HepG2 (cell line): Measurements from ENCODE around the gene KIF6. TPM values are rescaled to one million over a fixed set of nuclear protein-coding genes. Genes with fewer than 3 reads are reported as not detected.

Experiments used
- BCL6 ChIP-seq: IDR thresholded peaks from 2 replicates; pipeline ENCODE4 v1.6.1; 2016; ENCODE audit warnings: missing genetic modification reagents, missing compliant biosample characterization
- BRCA1 ChIP-seq: sonication (generic); formaldehyde crosslinking; IDR thresholded peaks from 2 replicates; pipeline ENCODE4 v1.4.0; 2020; ENCODE audit warnings: missing genetic modification reagents
- CBX1 ChIP-seq: IDR thresholded peaks from one replicate; pipeline ENCODE4 v1.6.1; 2016; ENCODE audit warnings: antibody characterized with exemption, low read depth
- GABPB1 ChIP-seq: IDR thresholded peaks from 2 replicates; pipeline ENCODE4 v1.6.1; 2016; ENCODE audit warnings: mild to moderate bottlenecking, missing genetic modification reagents, moderate library complexity, missing compliant biosample characterization
- MIER3 ChIP-seq: IDR thresholded peaks from 2 replicates; pipeline ENCODE4 v1.6.1; 2016; ENCODE audit warnings: missing compliant biosample characterization, borderline replicate concordance
- MIXL1 ChIP-seq: IDR thresholded peaks from 2 replicates; pipeline ENCODE4 v1.6.1; 2016
- MTF2 ChIP-seq: sonication (generic); formaldehyde crosslinking; IDR thresholded peaks from 2 replicates; pipeline ENCODE4 v1.5.0; 2020; ENCODE audit warnings: missing genetic modification reagents, borderline replicate concordance
- PITX1 ChIP-seq: sonication (generic); formaldehyde crosslinking; IDR thresholded peaks from 2 replicates; pipeline ENCODE4 v1.5.1; 2020; ENCODE audit warnings: mild to moderate bottlenecking, missing genetic modification reagents
- RFX5 ChIP-seq: IDR thresholded peaks from 2 replicates; pipeline ENCODE4 v1.6.1; 2011; ENCODE audit warnings: low read depth, low read length, improper control_type of control experiment
- SOX13 ChIP-seq, 3 experiments: fragments of 450-650 bp in 1 of 3; sonication (generic) in 1 of 3; formaldehyde crosslinking in 1 of 3; IDR thresholded peaks in 2 of 3; conservative IDR thresholded peaks in 1 of 3; 2 replicates each; pipeline versions ENCODE4 v1.5.0 to v1.6.1; 2016 to 2020; ENCODE audit warnings: antibody characterized with exemption in 1 of 3, mild to moderate bottlenecking in 1 of 3, missing compliant biosample characterization in 1 of 3, missing genetic modification reagents in 1 of 3, moderate library complexity in 1 of 3
- SP4 ChIP-seq: sonication (generic); formaldehyde crosslinking; IDR thresholded peaks from 2 replicates; pipeline ENCODE4 v1.8.1; 2023; ENCODE audit warnings: mild to moderate bottlenecking, missing genetic modification reagents
- STAG1 ChIP-seq: sonication (generic); formaldehyde crosslinking; IDR thresholded peaks from 2 replicates; pipeline ENCODE4 v1.4.0; 2020; ENCODE audit warnings: missing genetic modification reagents
- TGIF2 ChIP-seq: IDR thresholded peaks from 2 replicates; pipeline ENCODE4 v1.6.1; 2016; ENCODE audit warnings: control low read depth, missing compliant biosample characterization
- ZMAT3 ChIP-seq: sonication (generic); formaldehyde crosslinking; conservative IDR thresholded peaks from 2 replicates; pipeline ENCODE4 v1.7.0; 2021; ENCODE audit warnings: missing genetic modification reagents
- ZNF205 ChIP-seq: IDR thresholded peaks from 2 replicates; pipeline ENCODE4 v1.6.1; 2018; ENCODE audit warnings: missing biosample characterization, missing genetic modification reagents
- ZNF232 ChIP-seq: sonication (generic); formaldehyde crosslinking; IDR thresholded peaks from 2 replicates; pipeline ENCODE4 v1.4.0; 2020; ENCODE audit warnings: missing genetic modification reagents, borderline replicate concordance
- ZNF264 ChIP-seq: sonication (generic); formaldehyde crosslinking; IDR thresholded peaks from 2 replicates; pipeline ENCODE4 v1.4.0; 2020; ENCODE audit warnings: missing genetic modification reagents
- ZNF350 ChIP-seq: sonication (generic); formaldehyde crosslinking; IDR thresholded peaks from 2 replicates; pipeline ENCODE4 v1.4.0; 2020; ENCODE audit warnings: mild to moderate bottlenecking, low read depth, missing genetic modification reagents, borderline replicate concordance
- ZNF484 ChIP-seq: sonication (generic); formaldehyde crosslinking; IDR thresholded peaks from 2 replicates; pipeline ENCODE4 v1.5.1; 2020; ENCODE audit warnings: mild to moderate bottlenecking, low read depth, missing genetic modification reagents, borderline replicate concordance
- ZNF768 ChIP-seq: sonication (generic); formaldehyde crosslinking; IDR thresholded peaks from 2 replicates; pipeline ENCODE4 v1.4.0; 2020; ENCODE audit warnings: missing genetic modification reagents
- ZNF782 ChIP-seq: sonication (generic); formaldehyde crosslinking; IDR thresholded peaks from 2 replicates; pipeline ENCODE4 v1.4.0; 2020; ENCODE audit warnings: missing genetic modification reagents, mild to moderate bottlenecking, borderline replicate concordance
- polyA plus RNA-seq, 8 experiments: library from polyadenylated mRNA; depleted of rRNA in 3 of 8; stranded (reverse) in 7 of 8; unstranded in 1 of 8; fragments of >200 nt; fragmentation: Illumina TruSeq in 4 of 8; extraction: Trizol in 4 of 8; gene quantifications; 2 replicates each; pipeline versions ENCODE4 v1.2.1 to v1.2.3, GENCODE V29; 2011 to 2016; ENCODE audit warnings: low read depth in 4 of 8, missing spikeins in 1 of 8, mixed read lengths in 1 of 8; ENCODE audit not compliant: insufficient read depth in 1 of 8
- total RNA-seq, 5 experiments: library from RNA; depleted of rRNA; stranded (reverse); fragments of >200 nt; fragmentation: Illumina TruSeq; extraction: Trizol; gene quantifications; 2 replicates each; pipeline ENCODE4 v1.2.3, GENCODE V29; 2016; ENCODE audit warnings: low read depth in 1 of 5
- TF ChIP-seq, protein P1 (sequence below): sonication (generic); formaldehyde crosslinking; IDR thresholded peaks from 2 replicates; pipeline ENCODE4 v1.5.0; 2020; ENCODE audit warnings: mild to moderate bottlenecking, missing genetic modification reagents, moderate library complexity
- TF ChIP-seq, protein P2 (sequence below): IDR thresholded peaks from 2 replicates; pipeline ENCODE4 v1.6.1; 2016; ENCODE audit warnings: missing compliant biosample characterization, missing genetic modification reagents, borderline replicate concordance
- TF ChIP-seq, protein P3 (sequence below): sonication (generic); formaldehyde crosslinking; IDR thresholded peaks from 2 replicates; pipeline ENCODE4 v1.4.0; 2020; ENCODE audit warnings: missing genetic modification reagents, low read depth, mild to moderate bottlenecking, borderline replicate concordance
- TF ChIP-seq, protein P4 (sequence below): sonication (generic); formaldehyde crosslinking; IDR thresholded peaks from 2 replicates; pipeline ENCODE4 v1.5.0; 2020; ENCODE audit warnings: missing genetic modification reagents

Gene KIF6
- total and polyA plus RNA-seq, 2 of the 13 experiments (the other 11 are each of a cell fraction or from before 2014, with no cell fraction given), result 0.04 to 0.27 TPM

DNA sequence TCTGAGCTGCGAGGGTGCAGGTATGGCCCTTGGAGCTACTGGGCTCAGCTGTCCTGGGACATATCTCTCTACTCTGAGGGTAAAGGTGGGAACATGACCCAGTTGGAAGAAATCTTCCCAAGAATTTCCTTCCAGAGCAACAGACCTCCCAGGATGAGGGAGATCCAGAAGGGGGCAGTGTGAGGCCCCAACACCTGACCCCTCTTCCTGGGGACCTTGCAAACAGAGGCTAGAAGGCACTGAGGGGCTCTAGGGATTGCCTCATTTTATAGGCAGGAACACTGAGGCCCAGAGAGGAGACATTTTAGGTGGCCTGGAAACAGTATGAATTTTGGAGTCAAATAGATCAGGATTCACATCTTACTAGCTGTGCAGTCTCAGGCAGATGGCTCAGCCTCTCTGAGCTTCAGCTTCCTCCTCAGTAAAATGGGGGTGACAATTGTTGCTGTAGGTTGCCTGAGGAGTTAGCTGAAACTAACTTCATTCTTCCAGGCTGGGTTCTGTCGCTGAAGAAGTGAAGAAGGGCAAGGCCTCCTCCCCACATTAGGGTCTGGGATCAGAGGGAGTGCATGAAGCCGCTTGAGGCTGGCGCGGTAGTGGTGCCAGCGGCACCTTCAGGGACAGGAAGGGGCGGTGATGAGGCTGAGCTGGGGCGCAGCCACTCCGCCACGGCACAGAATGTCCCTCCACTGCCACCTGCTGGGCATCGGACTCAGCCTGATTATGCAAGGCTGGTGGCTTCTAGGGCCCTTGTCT, 422.4 kb downstream of the KIF6 start (continued):
- peak; percentile 87 for TF ChIP-seq ZNF768 (CRISPR knock-in tag)
- TF ChIP-seq BRCA1 (CRISPR knock-in tag), result no peak
- no peak for TF ChIP-seq MTF2
- TF ChIP-seq BCL6 (CRISPR knock-in tag), result no peak
- peak; percentile 47; the same call in 1 of the 2 replicates for TF ChIP-seq PITX1
- no peak for TF ChIP-seq SOX13 (IDR thresholded peaks at IDR 0.05)
- TF ChIP-seq SOX13 (CRISPR knock-in tag; conservative IDR thresholded peaks at IDR 0.05 in 1 of 2, IDR thresholded peaks at IDR 0.05 in 1 of 2), result 0 out of 4 replicates have a peak, but pooled peaks of 1 of the 2 experiments have one; percentile 17
- TF ChIP-seq ZNF264, result peak; percentile 47; the same call in 1 of the 2 replicates
- no peak for TF ChIP-seq ZNF232
- TF ChIP-seq GABPB1, result peak; percentile 85
- TF ChIP-seq CBX1, result peak; percentile 86
- peak; percentile 62; the same call in 1 of the 2 replicates for TF ChIP-seq ZNF782 (CRISPR knock-in tag)
- TF ChIP-seq MIER3 (CRISPR knock-in tag), result no peak
- no peak for TF ChIP-seq RFX5
- TF ChIP-seq TGIF2 (CRISPR knock-in tag), result 0 out of 2 replicates have a peak, but pooled peaks have one; percentile 42
- TF ChIP-seq STAG1, result peak; percentile 96
- no peak for TF ChIP-seq ZNF484
- TF ChIP-seq ZNF350 (CRISPR knock-in tag), result 0 out of 2 replicates have a peak, but pooled peaks have one; percentile 56
- 0 out of 2 replicates have a peak, but pooled peaks have one; percentile 60 for TF ChIP-seq ZMAT3
- TF ChIP-seq, protein P1, sequence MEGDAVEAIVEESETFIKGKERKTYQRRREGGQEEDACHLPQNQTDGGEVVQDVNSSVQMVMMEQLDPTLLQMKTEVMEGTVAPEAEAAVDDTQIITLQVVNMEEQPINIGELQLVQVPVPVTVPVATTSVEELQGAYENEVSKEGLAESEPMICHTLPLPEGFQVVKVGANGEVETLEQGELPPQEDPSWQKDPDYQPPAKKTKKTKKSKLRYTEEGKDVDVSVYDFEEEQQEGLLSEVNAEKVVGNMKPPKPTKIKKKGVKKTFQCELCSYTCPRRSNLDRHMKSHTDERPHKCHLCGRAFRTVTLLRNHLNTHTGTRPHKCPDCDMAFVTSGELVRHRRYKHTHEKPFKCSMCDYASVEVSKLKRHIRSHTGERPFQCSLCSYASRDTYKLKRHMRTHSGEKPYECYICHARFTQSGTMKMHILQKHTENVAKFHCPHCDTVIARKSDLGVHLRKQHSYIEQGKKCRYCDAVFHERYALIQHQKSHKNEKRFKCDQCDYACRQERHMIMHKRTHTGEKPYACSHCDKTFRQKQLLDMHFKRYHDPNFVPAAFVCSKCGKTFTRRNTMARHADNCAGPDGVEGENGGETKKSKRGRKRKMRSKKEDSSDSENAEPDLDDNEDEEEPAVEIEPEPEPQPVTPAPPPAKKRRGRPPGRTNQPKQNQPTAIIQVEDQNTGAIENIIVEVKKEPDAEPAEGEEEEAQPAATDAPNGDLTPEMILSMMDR (CRISPR knock-in tag), result peak; percentile 98
- TF ChIP-seq ZNF205 (CRISPR knock-in tag), result peak; percentile 63; the same call in 1 of the 2 replicates
- TF ChIP-seq, protein P2, sequence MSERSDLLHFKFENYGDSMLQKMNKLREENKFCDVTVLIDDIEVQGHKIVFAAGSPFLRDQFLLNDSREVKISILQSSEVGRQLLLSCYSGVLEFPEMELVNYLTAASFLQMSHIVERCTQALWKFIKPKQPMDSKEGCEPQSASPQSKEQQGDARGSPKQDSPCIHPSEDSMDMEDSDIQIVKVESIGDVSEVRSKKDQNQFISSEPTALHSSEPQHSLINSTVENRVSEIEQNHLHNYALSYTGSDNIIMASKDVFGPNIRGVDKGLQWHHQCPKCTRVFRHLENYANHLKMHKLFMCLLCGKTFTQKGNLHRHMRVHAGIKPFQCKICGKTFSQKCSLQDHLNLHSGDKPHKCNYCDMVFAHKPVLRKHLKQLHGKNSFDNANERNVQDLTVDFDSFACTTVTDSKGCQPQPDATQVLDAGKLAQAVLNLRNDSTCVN (CRISPR knock-in tag), result 0 out of 2 replicates have a peak, but pooled peaks have one; percentile 74
- TF ChIP-seq, protein P3, sequence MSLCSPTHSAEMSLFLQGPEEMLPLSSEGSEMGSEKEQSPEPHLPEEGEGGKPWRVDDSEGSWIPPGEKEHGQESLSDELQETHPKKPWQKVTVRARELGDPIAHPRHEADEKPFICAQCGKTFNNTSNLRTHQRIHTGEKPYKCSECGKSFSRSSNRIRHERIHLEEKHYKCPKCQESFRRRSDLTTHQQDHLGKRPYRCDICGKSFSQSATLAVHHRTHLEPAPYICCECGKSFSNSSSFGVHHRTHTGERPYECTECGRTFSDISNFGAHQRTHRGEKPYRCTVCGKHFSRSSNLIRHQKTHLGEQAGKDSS (CRISPR knock-in tag), result 0 out of 2 replicates have a peak, but pooled peaks have one; percentile 52
- TF ChIP-seq SP4, result peak; percentile 49; the same call in 1 of the 2 replicates
- peak; percentile 74; the same call in 1 of the 2 replicates for TF ChIP-seq MIXL1
- TF ChIP-seq, protein P4, sequence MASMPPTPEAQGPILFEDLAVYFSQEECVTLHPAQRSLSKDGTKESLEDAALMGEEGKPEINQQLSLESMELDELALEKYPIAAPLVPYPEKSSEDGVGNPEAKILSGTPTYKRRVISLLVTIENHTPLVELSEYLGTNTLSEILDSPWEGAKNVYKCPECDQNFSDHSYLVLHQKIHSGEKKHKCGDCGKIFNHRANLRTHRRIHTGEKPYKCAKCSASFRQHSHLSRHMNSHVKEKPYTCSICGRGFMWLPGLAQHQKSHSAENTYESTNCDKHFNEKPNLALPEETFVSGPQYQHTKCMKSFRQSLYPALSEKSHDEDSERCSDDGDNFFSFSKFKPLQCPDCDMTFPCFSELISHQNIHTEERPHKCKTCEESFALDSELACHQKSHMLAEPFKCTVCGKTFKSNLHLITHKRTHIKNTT (CRISPR knock-in tag), result no peak
